PFSK-1 (cell line): ENCODE data around the gene ADAMTS9.

ENCODE experiments used
- FOXP2 ChIP-seq: optimal IDR thresholded peaks from 2 replicates; pipeline ENCODE3; 2011; ENCODE audit warnings: borderline replicate concordance, control low read depth, inconsistent platforms; ENCODE audit not compliant: insufficient read depth; ENCODE audit errors: extremely low read length, extremely low read depth
- POLR2AphosphoS5 ChIP-seq: IDR thresholded peaks from 2 replicates; pipeline ENCODE4 v1.6.1; 2012; ENCODE audit warnings: low read depth, mild to moderate bottlenecking, control low read depth, low read length, moderate library complexity
- SIN3A ChIP-seq: IDR thresholded peaks from 2 replicates; pipeline ENCODE4 v1.6.1; 2012; ENCODE audit warnings: mild to moderate bottlenecking, low read length, moderate library complexity, borderline replicate concordance; ENCODE audit not compliant: insufficient read depth
- TAF1 ChIP-seq: IDR thresholded peaks from 2 replicates; pipeline ENCODE4 v1.6.1; 2012; ENCODE audit warnings: low read length, control low read depth, borderline replicate concordance; ENCODE audit not compliant: insufficient read depth
- TF ChIP-seq, protein P1 (sequence below), 2 experiments: IDR thresholded peaks; 2 replicates each; pipeline versions ENCODE4 v1.6.1 to v1.8.0; 2011 to 2012; ENCODE audit warnings: low read depth in 2 of 2, low read length in 2 of 2, control low read depth in 1 of 2, inconsistent platforms in 1 of 2, mild to moderate bottlenecking in 1 of 2, moderate library complexity in 1 of 2; ENCODE audit not compliant: insufficient read depth in 1 of 2

Gene ADAMTS9

DNA sequence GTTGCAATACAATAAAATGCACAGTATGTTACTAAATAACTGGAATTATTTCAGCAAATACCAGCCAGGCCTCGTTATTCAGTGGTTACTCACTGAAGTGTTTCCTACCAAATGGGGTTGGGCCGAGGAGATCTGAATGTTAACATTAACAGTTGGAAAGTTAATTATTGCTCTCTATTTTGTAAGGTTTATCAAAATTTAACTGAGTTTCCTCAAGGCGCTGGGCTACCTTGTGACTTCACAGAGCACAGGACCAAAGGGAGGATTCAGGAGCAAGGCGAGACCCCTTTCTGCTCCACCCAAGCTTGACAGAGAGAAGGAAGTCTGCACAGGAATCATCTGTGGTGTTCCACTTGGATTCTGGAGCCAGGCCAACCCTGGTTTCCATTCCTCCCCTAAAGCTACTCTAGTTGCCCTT lies 21.6 kb downstream of the ADAMTS9 start:
- TF ChIP-seq SIN3A (no peak), TAF1 (no peak), FOXP2 (no peak), POLR2AphosphoS5 (no peak)
- TF ChIP-seq, protein P1, sequence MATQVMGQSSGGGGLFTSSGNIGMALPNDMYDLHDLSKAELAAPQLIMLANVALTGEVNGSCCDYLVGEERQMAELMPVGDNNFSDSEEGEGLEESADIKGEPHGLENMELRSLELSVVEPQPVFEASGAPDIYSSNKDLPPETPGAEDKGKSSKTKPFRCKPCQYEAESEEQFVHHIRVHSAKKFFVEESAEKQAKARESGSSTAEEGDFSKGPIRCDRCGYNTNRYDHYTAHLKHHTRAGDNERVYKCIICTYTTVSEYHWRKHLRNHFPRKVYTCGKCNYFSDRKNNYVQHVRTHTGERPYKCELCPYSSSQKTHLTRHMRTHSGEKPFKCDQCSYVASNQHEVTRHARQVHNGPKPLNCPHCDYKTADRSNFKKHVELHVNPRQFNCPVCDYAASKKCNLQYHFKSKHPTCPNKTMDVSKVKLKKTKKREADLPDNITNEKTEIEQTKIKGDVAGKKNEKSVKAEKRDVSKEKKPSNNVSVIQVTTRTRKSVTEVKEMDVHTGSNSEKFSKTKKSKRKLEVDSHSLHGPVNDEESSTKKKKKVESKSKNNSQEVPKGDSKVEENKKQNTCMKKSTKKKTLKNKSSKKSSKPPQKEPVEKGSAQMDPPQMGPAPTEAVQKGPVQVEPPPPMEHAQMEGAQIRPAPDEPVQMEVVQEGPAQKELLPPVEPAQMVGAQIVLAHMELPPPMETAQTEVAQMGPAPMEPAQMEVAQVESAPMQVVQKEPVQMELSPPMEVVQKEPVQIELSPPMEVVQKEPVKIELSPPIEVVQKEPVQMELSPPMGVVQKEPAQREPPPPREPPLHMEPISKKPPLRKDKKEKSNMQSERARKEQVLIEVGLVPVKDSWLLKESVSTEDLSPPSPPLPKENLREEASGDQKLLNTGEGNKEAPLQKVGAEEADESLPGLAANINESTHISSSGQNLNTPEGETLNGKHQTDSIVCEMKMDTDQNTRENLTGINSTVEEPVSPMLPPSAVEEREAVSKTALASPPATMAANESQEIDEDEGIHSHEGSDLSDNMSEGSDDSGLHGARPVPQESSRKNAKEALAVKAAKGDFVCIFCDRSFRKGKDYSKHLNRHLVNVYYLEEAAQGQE (IDR thresholded peaks at IDR 0.05; ENCODE audit: insufficient read depth in 1 of 2, low read depth in 2 of 2, low read length in 2 of 2) = no peak

DNA sequence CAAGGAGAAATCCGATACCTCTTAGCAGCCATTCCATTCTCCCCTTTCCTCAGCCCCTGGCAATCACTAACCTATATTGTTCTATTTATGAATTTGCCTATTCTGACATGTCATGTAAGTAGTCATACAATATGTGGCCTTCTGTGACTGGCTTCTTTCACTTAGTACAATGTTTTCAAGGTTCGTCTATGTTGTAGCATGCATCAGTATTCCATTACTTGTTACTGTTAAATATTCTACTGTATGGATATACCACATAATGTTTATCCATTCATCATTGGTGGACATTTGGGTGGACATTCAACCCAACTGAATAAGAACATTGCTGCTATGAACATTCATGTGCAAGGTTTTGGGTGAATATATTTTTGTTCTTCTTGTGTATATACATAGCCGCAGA lies 23.4 kb downstream of the ADAMTS9 start:
- TF ChIP-seq, protein P1 (IDR thresholded peaks at IDR 0.05; ENCODE audit: insufficient read depth in 1 of 2, low read depth in 2 of 2, low read length in 2 of 2) = no peak
- TF ChIP-seq POLR2AphosphoS5 = no peak
- no peak for TF ChIP-seq TAF1
- no peak for TF ChIP-seq SIN3A
- no peak for TF ChIP-seq FOXP2

GRCh38 chr3:64659617-64659978 lies 28.2 kb downstream of the ADAMTS9 start:
- no peak for TF ChIP-seq FOXP2
- TF ChIP-seq, protein P1 (IDR thresholded peaks at IDR 0.05; ENCODE audit: insufficient read depth in 1 of 2, low read depth in 2 of 2, low read length in 2 of 2) = no peak
- TF ChIP-seq POLR2AphosphoS5 = no peak
- TF ChIP-seq TAF1 = no peak
- no peak for TF ChIP-seq SIN3A

DNA sequence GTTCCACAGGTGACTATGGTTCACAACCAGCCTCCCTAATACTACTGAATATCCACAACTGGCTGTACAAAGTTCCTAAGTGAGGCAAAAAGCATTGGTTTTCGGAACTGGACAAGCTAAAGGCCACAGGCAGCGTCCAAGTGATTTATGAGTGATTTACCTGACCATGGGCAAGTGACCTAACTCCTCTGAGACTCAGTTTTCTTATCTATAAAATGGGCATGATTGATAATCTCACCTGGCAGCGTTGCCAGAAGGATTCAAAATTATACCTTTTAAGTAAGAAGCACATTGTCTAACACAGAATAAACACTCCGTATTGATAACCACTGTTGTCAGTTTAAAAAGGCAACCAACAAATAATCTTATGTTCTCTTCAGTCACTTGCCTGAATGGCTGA lies 29.8 kb downstream of the ADAMTS9 start:
- TF ChIP-seq, protein P1 (IDR thresholded peaks at IDR 0.05; ENCODE audit: insufficient read depth in 1 of 2, low read depth in 2 of 2, low read length in 2 of 2) = no peak
- TF ChIP-seq TAF1 (no peak), SIN3A (no peak), FOXP2 (no peak), POLR2AphosphoS5 (no peak)

DNA sequence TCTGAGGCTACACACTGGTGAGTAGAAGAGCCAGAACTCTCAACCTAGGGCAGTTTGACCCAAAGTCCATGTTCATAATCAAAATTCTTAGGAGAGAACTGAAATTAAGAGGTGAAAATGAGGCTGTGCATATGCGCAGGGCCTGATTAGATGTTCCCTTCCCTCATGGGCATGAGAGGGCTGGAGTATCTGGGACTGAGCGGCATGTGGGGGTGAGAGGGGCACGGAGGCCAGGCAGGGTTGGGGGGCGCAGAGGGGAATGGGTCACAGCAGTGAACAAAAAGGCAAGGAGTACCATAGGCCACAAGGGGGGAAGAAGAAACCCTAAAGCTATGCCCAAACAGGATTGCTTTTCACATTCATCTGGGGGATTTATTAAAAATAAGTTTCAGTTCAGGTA lies 31.3 kb downstream of the ADAMTS9 start:
- TF ChIP-seq FOXP2 (no peak), SIN3A (no peak), TAF1 (no peak), POLR2AphosphoS5 (no peak)
- TF ChIP-seq, protein P1 (IDR thresholded peaks at IDR 0.05; ENCODE audit: insufficient read depth in 1 of 2, low read depth in 2 of 2, low read length in 2 of 2) = no peak
